SK-N-SH (cell line): Measurements from ENCODE around the gene MTF2.
"Not testable (repeated sequence)": the region's sequence is repeated elsewhere in the genome, so short reads cannot be mapped to it uniquely, and the experiment has no call there.

ENCODE experiments used
- CHD2 ChIP-seq: fragments of 150-350 bp; IDR thresholded peaks from 2 replicates; pipeline ENCODE4 v1.6.1; 2018; ENCODE audit warnings: low read length; ENCODE audit not compliant: partially characterized antibody
- EP300 ChIP-seq, 2 experiments: IDR thresholded peaks; 2 replicates each; pipeline versions ENCODE4 v1.4.0 to v1.6.1; 2012; ENCODE audit warnings: borderline replicate concordance in 1 of 2, low read depth in 1 of 2, low read length in 1 of 2
- FOXM1 ChIP-seq: IDR thresholded peaks from 2 replicates; pipeline ENCODE4 v1.4.0; 2012; ENCODE audit warnings: low read depth, mild to moderate bottlenecking
- POLR2AphosphoS5 ChIP-seq: IDR thresholded peaks from 2 replicates; pipeline ENCODE4 v1.6.1; 2012; ENCODE audit warnings: low read depth, low read length
- TAF1 ChIP-seq: IDR thresholded peaks from 2 replicates; pipeline ENCODE4 v1.6.1; 2012; ENCODE audit warnings: low read depth, mild to moderate bottlenecking, low read length, moderate library complexity, borderline replicate concordance
- TEAD4 ChIP-seq: IDR thresholded peaks from 2 replicates; pipeline ENCODE4 v1.4.0; 2012; ENCODE audit warnings: mild to moderate bottlenecking, borderline replicate concordance; ENCODE audit not compliant: insufficient read depth
- USF2 ChIP-seq: fragments of 150-350 bp; IDR thresholded peaks from 2 replicates; pipeline ENCODE4 v1.6.1; 2017; ENCODE audit warnings: antibody characterized with exemption, low read length, low read depth, borderline replicate concordance
- TF ChIP-seq, protein P1 (sequence below): fragments of 200-600 bp; sonication (generic); IDR thresholded peaks from 2 replicates; pipeline ENCODE4 v1.6.1; 2017; ENCODE audit warnings: antibody characterized with exemption, mild to moderate bottlenecking, moderate library complexity

GRCh38 chr1:93165895-93166294 is 86.8 kb downstream of the MTF2 start:
- TF ChIP-seq, protein P1, sequence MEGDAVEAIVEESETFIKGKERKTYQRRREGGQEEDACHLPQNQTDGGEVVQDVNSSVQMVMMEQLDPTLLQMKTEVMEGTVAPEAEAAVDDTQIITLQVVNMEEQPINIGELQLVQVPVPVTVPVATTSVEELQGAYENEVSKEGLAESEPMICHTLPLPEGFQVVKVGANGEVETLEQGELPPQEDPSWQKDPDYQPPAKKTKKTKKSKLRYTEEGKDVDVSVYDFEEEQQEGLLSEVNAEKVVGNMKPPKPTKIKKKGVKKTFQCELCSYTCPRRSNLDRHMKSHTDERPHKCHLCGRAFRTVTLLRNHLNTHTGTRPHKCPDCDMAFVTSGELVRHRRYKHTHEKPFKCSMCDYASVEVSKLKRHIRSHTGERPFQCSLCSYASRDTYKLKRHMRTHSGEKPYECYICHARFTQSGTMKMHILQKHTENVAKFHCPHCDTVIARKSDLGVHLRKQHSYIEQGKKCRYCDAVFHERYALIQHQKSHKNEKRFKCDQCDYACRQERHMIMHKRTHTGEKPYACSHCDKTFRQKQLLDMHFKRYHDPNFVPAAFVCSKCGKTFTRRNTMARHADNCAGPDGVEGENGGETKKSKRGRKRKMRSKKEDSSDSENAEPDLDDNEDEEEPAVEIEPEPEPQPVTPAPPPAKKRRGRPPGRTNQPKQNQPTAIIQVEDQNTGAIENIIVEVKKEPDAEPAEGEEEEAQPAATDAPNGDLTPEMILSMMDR: not testable (repeated sequence)
- TF ChIP-seq USF2; TAF1; EP300 (IDR thresholded peaks at IDR 0.05; ENCODE audit: borderline replicate concordance in 1 of 2, low read depth in 1 of 2, low read length in 1 of 2); POLR2AphosphoS5; FOXM1; CHD2; TEAD4: not testable (repeated sequence)
